NB4 (cell line): Measurements from ENCODE around the gene AP1M1.

Source experiments
- DNase-seq: peaks from one replicate; pipeline ENCODE4 v3.0.0; 2010; ENCODE audit warnings: low read depth
- H3K4me3 ChIP-seq: one replicate; pipeline ENCODE4 v1.5.1; 2011; ENCODE audit warnings: mild to moderate bottlenecking, low read depth, low read length, moderate library complexity
- MYC ChIP-seq: IDR thresholded peaks from 2 replicates; pipeline ENCODE4 v1.6.1; 2011; ENCODE audit warnings: low read depth, low read length
- POLR2A ChIP-seq: IDR thresholded peaks from 2 replicates; pipeline ENCODE4 v1.6.1; 2011; ENCODE audit warnings: mild to moderate bottlenecking; ENCODE audit not compliant: insufficient read length; ENCODE audit errors: extremely low read depth
- TF ChIP-seq, protein P1 (sequence below): IDR thresholded peaks from one replicate; pipeline ENCODE4 v1.5.1; 2012; ENCODE audit warnings: low read depth, low read length
- TF ChIP-seq, protein P2 (sequence below): IDR thresholded peaks from 2 replicates; pipeline ENCODE4 v1.6.1; 2011; ENCODE audit warnings: low read depth, low read length

Gene AP1M1

DNA sequence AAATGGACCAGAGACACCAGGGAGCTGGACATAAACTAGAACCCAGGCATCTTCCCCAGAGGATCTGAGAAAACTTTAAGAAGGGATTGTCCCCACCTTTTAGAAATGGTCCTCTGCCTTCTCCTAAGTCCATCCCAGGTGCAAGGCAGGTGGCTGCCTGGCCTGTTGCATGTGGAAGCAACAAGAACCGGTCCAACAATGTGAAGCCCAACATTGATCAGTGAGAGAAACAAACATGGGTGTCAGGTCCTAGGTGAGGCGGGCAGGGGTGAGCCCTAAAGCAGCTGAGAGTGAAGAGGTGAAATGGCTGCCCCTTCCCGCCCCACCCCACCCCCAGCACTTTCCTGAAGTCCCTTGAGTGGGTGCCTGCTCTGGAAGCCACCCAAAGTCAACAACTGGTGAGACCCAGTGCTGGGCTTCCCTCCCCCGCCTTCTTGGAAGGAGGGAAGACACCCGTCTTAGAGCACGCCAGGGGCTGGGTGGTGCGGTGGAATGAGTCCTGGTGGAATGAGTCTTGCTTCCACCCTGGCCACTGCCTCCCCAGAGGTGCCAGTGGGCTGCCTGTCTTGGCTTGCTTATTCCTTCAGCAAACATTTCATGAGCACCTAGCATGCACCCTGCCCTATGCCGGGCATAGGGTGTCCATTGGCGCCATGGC, 1.7 kb downstream of the AP1M1 start:
- TF ChIP-seq POLR2A, result no peak
- TF ChIP-seq, protein P1, sequence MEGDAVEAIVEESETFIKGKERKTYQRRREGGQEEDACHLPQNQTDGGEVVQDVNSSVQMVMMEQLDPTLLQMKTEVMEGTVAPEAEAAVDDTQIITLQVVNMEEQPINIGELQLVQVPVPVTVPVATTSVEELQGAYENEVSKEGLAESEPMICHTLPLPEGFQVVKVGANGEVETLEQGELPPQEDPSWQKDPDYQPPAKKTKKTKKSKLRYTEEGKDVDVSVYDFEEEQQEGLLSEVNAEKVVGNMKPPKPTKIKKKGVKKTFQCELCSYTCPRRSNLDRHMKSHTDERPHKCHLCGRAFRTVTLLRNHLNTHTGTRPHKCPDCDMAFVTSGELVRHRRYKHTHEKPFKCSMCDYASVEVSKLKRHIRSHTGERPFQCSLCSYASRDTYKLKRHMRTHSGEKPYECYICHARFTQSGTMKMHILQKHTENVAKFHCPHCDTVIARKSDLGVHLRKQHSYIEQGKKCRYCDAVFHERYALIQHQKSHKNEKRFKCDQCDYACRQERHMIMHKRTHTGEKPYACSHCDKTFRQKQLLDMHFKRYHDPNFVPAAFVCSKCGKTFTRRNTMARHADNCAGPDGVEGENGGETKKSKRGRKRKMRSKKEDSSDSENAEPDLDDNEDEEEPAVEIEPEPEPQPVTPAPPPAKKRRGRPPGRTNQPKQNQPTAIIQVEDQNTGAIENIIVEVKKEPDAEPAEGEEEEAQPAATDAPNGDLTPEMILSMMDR, result no peak
- TF ChIP-seq, protein P2, sequence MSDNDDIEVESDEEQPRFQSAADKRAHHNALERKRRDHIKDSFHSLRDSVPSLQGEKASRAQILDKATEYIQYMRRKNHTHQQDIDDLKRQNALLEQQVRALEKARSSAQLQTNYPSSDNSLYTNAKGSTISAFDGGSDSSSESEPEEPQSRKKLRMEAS, result no peak
- TF ChIP-seq MYC, result no peak
- no peak overlapping the region for H3K4me3 ChIP-seq
- DNase-seq, result no peak

DNA sequence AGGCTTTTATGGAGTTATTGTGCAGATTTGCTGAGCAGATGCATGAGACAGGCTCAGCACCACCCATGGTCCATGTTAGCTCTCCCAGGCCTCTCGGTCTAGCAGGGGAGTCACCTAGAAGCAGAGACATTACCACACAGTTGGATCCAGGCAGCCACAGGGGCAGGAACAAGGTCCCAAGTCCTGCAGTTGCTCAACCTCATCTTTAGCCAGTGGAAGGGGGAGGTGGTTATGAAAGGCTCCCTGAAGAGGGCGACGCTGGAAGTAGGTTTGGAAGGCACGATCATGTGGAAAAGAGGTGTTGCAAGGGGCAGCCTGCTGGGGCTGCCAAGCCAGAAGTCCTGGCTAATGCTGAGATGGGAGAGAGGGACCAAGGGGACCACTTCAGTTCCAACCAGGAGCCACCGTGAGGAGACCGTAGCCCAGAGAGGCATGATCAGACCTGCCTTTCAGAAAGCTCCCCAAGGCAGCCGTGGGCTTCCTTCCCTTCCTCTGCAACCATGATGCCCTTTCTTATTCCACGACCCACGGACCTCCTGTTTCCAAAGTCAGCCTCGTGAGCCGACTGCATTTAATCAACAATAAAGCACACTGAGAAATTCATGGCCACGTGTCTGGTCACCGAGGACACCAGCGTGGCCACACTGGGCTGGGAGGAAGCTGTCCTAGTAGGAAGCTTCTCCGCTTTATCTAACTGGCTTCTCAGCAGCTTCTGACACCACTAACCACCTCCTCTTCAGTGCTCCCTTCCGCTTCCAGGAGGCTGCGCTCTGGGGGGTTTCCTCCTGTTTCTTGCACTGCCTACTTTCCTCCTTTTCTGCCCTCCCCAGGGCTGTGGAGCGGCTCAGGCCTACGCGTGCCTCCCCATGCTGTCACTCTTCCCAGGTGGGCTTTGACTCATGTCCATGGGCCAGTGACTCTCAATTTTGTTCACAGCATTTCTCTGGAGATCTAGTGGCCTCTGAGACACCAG, 2.6 kb downstream of the AP1M1 start:
- peak; percentile 61 for DNase-seq
- TF ChIP-seq, protein P1, result no peak
- no peak overlapping the region for H3K4me3 ChIP-seq

DNA sequence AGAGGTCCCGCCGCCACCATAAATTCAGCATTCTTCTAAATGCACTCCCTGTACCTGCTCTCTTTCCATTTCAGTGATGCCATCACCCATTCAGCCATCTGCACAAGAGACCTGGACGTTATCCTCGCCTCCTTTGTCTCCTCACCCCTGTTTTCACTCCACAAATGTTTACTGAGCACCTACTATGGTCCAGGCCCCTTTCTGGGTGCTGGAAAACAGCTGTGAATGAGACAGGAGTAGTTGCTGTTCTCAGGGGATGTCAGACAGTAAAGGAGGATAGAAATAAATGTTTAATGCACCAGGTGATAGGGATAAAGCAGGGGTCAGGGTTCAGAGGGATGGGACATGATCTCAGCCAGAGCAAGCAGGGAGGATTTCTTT, 3.3 kb downstream of the AP1M1 start:
- TF ChIP-seq, protein P2, result no peak
- TF ChIP-seq, protein P1, result no peak
- TF ChIP-seq POLR2A (no peak), MYC (no peak)
- H3K4me3 ChIP-seq, result no peak overlapping the region
- DNase-seq, result no peak

DNA sequence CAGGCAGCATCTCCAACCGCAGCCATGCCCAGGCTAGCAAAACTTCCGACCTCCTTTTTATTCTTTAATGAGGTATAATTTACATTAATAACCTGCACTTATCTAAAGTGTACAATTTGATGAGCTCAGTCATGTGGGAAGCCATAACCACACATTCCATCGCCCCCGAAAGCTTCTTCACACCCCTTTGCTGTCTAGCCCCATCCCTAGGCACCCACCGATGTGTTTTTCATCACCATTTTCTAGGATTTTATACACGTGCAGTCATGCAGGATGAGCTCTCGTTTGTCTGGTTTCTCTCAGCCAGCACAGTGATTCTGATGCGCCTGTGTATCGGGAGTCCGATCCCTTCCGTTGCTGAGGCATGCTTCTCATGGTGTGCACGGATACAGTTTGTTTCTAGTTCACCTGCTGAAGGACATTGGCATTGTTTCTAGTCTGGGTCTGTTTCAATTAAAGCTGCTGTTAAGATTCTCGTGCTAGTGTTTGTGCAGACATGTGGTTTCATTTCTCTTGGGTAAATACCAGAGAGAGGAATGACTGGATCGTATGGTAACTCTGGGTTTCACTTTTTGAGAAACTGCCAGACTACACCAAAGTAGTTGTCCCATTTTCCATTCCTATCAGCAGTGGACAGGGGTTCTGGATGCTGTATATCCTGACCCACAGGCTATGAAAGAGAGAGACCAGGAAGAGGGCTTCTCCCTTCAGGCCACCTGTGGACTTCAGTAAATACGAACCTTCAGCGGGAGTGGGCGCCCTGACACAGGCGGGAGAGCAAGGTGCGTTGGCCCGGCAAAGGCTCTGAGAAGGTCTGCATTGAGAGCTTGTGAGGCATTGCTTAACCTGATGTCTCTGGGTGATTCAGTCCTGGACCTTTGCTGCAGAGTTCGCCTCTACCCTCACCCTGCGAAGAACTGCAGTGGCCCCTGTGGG, 4.9 kb downstream of the AP1M1 start:
- TF ChIP-seq, protein P1, result no peak
- TF ChIP-seq, protein P2, result no peak
- TF ChIP-seq MYC, result no peak
- no peak for TF ChIP-seq POLR2A
- no peak overlapping the region for H3K4me3 ChIP-seq
- DNase-seq, result no peak

DNA sequence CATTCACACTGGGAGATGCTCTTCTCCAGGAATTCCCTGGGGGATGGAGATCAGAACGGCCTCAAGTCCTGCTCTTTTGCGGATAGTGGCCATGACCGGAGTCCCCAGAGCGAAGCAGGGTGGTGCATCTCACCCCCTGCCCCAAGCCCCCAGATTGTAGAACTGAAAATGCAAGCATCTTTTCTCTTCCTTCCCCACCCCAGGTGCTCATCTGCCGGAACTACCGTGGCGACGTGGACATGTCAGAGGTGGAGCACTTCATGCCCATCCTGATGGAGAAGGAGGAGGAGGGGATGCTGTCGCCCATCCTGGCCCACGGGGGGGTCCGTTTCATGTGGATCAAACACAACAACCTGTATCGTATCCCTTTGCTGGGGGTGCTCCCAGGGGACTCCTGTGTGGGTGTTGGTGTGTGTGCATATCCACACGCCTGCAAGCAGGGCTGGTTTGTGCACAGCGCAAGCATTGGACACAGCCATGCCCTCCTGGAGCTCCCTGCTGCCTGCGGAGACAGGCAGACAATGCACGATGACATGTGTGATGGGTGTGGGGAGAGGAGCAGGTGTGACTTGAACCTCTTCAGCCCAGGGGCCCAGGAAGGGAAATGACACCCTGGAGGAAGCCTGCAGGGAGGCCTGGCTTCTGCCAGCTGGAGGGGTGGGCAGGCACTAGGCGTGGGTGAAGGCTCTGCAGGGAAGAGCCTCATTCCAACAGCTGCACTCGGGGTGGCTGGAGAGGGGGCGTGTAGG, 5.7 kb downstream of the AP1M1 start:
- no peak overlapping the region for H3K4me3 ChIP-seq
- TF ChIP-seq, protein P1, result no peak
- no peak for DNase-seq
